Measurements from ENCODE around the gene SLC26A5.
"Not testable (repeated sequence)": the region's sequence is repeated elsewhere in the genome, so short reads cannot be mapped to it uniquely, and the experiment has no call there.

Gene SLC26A5

DNA sequence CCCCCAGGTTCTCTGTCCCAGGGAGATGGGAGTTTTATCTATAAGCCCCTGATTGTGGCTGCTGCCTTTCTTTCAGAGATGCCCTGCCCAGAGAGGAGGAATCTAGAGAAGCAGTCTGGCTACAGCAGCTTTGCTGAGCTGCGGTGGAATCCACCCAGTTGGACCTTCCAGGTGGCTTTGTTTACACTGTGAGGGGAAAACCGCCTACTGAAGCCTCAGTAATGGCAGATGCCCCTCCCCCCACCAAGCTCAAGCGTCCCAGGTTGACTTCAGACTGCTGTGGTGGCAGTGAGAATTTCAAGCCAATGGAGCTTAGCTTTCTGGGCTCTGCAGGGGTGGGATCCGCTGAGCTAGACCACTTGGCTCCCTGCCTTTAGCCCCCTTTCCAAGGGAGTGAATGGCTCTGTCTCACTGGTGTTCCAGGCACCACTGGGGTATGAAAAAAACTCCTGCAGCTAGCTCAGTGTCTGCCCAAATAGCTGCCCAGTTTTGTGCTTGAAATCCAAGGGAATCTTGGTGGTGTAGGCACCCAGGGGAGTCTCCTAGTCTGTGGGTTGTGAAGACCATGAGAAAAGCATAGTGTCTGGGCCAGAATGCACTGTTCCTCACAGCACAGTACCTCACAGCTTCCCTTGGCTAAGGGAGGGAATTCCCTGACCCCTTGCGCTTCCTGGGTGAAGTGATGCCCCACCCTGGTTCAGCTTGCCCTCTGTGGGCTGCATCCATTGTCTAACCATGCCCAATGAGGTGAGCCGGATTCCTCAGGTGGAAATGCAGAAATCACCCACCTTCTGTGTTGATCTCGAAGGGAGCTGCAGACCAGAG is 40.0 kb downstream of the SLC26A5 start:
- DNase-seq (ENCODE audit: low spot score): not testable (repeated sequence)

DNA sequence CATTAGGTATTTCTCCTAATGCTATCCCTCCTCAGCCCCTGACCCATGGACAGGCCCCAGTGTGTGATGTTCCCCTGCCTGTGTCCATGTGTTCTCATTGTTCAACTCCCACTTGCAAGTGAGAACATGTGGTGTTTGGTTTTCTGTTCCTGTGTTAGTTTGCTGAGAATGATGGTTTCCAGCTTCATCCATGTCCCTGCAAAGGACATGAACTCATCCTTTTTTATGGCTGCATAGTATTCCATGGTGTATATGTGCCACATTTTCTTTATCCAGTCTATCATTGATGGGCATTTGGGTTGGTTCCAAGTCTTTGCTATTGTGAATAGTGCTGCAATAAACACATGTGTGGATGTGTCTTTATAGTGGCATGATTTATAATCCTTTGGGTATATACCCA is 46.3 kb downstream of the SLC26A5 start:
- not testable (repeated sequence) for DNase-seq (ENCODE audit: low spot score)

DNA sequence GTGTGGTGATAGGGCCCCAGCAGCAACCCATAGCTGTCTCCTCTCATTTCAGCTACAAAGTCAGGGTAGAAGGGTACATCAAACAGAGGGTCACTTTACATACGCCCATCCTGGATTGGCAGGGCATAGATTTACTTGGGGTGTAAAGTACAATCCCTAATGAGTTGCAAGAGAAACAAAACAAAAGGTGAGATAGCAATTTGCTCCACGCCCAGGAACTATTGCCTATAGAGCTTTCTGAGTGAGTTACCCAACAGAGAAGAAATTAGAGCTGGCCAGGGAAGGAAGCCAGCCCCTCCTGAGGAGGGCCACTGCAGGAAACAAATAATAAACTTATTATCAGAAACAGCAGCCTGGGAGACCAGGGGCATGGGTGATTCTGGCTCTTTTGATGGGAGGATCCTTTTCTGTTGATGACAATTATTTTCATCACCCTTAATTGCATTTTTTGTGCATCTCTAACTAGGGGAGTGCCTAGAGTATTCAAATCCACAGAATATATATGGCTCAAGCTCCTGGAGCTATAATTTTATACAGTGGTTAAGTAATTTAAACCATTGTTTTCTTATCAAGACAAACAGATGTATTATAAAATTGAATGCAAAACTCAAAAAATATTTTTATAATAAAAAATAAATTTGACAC is 47.4 kb downstream of the SLC26A5 start:
- DNase-seq (ENCODE audit: low spot score): no peak

DNA sequence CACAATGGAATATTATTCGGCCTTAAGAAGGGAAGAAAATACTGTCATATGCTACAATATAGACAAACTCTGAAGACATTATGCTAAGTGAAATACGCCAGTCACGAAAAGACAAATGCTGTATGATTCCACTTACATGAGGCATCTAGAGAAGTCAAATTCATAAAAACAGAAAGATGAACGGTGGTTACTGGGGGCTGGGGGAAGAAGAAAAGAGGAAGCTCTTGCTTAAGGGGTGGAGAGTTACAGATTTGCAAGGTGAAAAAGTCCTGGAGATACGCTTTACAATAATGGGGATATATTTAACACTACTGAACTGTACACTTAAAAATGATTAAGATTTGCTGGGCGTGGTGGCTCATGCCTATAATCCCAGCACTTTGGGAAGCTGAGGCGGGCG is 49.5 kb downstream of the SLC26A5 start:
- no peak for DNase-seq (ENCODE audit: low spot score)

DNA sequence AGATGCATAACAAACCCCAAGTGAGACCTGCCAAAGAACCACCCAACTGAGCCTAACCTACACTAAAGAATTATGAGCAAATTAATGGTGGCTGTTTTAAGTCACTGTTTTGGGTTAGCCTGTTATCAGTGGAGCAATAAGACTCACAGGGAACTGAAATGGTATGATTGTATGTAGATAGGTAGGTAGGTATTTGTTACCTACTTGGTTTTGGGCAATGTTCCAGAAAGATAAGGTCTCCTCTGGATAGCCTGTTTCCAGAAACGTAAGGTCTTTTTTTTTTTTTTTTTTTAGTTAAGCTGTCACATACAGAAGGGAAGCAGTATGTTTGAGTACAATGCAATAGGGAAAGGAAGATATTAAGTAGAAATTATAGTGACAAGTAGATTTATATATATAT is 50.9 kb downstream of the SLC26A5 start:
- DNase-seq (ENCODE audit: low spot score): no peak

DNA sequence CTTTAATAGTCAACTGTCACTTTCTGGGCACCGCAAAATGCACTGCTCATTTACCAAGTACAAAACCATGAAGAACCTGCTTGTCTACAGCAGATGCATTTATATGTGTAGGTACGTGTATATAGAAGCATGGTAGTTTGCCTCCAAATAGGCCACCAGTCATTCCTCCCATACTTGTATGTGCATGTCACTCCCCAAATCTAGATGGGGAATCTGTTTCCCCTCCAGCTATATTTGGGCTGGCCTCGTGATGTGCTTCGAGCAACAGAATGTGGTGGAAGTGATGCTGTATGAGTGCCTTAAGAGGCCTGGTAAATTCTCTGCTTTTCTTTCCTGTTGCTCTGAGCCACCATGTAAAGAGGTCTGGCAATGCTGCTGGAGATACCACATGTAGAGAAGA is 51.4 kb downstream of the SLC26A5 start:
- no peak for DNase-seq (ENCODE audit: low spot score)

DNA sequence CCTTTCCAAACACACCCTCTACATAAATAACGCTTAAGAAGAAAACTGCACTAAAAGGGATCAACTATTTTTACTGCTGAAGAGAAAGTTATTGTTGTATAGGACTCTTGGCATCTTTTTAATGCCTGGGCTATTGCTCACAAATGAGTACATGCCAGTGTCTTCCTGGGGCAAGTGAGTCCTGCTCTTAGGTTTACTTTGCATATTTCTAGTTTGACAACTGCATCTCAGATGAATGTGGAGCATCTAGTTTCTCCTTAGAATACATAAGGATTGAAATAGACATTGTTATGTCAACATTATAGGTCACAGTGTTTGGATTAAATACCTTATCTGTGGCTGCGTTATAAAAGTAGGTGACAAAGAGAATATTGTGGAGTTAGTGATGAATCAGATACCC is 54.0 kb downstream of the SLC26A5 start:
- no peak for DNase-seq (ENCODE audit: low spot score)

DNA sequence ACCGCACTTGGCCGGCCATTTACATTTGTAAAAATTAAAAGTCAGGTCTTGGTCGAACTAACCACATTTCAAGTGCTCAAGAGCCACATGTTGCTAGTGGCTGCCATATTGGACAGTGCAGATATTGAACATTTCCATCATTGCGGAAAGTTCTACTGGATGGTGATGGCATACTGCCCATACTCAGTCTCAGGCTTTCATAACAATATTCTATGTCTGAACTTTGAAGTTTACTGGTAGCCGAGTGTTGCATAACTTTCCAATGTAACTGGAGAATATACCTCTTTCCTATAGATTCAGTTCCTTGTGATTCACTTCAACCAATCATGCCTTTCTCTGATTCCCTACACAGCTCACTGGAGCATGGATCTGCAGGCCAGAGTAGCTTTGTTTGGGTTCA is 54.9 kb downstream of the SLC26A5 start:
- no peak for DNase-seq (ENCODE audit: low spot score)

DNA sequence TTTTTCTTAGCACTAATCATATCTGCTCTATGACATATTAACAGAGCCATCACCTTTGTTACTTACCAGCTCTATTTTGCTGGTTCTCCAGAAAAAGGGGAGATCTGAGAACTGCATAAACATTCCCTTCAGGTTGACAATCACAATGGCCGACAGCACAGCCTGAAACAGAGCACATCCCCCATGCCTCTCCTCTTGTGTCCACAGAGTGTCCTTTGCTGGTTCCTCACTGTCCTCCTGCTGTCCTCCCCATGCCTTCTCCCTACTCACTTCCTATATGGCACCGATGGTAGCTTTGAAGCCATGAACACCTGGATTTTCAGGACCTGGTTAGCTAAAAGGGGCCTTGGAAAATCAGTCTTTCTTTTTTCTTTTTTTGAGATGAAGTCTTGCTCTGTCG is 56.7 kb downstream of the SLC26A5 start:
- DNase-seq (ENCODE audit: low spot score): no peak

DNA sequence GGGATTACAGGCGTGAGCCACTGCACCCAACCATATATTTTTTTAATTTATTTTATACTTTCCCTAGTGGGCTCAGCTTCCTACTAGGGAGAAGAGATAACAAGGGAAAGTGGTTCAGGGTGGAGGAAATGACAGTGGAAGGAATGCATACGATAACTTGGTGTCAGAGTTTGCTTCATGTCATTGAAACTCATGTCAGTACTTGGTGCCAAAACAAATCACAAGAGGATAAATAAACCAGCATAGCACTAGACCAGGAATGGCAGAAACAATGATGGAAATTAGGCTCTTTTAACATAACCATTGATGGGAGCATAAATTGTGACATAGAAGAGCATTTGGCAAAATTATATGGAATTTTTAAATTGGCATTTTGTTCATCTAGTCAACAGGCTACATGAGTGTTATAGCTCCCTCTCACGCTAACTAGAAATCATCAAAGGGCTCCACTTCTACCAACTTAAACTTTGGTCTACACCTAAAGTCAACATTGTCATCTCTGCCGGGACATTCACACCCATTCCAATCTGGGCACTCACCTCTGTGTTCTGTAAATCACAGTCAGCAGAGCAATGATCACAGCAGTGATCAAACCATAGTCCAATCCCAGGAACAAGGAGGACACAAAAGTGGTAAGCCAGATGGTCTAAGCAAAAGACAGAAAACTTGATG is 57.4 kb downstream of the SLC26A5 start:
- no peak for DNase-seq (ENCODE audit: low spot score)

DNA sequence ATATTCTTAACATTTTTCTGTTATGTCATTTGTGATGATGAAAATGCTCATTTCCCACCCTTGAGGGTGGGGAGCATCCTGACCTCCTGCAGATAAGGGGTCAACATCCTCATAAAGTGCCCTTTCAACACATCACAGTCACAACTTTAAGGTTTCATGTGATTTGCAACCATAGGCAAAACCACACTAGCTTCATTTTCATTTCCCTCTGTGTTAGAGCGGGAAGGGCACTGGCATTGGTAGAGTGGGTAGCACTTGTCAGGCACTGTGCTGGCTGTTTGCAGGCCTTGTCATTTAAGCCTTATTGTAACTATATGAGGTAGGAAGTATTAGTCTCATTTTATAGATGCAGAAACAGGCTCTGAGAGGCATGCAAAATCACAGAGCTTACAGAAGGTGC is 58.8 kb downstream of the SLC26A5 start:
- DNase-seq (ENCODE audit: low spot score): no peak

DNA sequence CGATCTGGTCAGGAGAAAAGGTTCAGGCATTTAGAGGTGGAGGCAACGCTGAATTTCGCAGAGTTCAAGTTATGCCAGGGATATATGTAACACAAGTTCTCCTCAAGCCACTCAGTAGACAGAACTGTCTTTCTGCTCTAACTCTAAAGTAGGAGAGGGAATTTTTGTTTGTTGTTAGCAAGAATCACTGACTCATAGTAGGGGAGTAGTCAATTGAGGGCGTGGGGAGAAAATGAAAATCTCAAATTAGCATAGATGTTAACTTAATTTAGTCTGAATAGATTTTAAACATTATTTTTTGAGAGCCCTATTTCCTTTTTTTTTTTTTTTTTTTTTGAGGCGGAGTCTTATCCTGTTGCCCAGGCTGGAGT is 64.0 kb downstream of the SLC26A5 start:
- DNase-seq (ENCODE audit: low spot score): no peak

DNA sequence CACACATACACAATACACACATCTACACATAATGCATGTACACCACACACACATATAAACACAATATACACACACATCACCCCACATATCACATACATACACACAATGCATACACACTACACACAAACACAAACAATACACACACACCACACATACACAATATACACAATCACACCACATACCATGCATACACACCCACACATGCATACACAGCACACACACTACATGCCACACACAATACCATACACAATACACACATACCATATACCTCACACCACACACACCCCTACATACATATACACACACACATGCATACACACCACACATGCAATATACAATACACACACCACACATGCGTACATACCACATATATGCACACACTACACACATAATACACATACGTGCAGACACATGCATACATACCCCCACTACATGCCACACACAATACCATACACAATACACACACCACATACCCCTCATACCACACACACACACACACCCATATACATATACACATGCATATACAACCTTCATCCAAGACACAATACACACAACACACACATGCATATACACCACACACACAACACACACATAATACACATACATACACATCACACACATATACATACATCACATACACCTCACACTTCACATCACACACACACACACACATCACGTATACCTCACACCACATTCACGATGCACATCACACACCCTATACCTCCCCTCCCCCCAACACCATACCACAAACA is 64.6 kb downstream of the SLC26A5 start:
- no peak for DNase-seq (ENCODE audit: low spot score)

DNA sequence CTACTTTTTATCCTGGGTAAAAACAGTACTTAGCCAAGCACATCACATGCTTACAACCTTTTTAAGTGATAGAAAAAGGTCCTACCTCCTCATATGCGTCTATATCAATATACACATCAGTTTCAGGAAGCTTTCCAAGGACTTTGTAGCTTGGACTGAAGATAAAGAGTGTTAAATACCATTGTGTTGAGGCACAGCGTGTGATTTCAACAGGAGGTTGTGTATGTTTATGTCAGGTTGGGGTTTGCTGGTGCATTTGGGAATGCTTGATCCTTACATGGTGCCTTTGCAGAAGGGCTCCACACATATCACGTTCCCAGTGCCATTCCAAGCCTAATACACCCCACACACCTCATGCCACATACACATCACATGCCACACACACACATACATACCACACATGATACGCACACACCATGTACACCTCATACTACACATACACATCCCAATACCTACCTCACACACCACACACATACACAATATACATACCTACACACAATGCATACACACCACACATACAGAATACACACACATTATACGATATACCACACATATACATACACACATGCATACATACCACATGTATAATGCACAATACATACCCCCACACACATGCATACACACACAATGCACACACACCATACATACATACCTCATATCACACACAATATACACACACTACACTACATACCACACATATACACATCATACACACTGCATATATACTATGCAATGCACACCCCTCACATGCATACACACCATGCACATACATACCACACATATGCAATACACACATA is 65.4 kb downstream of the SLC26A5 start:
- no peak for DNase-seq (ENCODE audit: low spot score)

DNA sequence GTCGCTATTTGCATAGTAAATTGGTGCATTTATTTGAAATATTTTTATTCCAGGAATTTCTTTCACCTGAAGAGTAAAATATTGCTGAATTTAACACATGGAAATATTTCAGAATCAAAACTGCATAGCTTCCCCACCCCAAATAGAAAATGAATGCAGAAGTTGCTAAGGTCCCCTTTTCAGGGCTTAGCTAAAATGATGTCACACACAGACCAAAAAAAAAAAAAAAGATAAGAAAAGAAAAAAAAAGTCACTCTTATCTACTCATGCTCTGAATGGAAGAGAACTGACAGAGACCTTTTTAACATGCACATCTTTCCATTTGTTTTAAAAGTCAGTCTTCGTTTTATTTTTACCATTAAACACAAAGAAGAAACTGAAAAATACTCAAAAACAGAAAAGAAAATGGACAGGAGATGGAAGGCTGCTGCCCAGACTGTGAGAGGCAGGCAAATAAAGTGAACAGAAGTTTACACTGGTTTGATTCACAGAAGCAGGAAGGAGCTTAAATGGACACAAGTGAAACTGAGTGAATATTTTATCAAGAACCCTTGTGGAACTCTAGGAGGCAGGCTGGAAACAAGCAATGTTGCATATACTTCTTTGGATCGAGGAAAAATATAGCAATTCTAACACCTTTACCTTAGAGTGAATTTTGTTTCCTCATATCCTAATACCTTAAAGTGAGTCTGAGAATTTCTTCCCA is 66.6 kb downstream of the SLC26A5 start:
- no peak for DNase-seq (ENCODE audit: low spot score)

DNA sequence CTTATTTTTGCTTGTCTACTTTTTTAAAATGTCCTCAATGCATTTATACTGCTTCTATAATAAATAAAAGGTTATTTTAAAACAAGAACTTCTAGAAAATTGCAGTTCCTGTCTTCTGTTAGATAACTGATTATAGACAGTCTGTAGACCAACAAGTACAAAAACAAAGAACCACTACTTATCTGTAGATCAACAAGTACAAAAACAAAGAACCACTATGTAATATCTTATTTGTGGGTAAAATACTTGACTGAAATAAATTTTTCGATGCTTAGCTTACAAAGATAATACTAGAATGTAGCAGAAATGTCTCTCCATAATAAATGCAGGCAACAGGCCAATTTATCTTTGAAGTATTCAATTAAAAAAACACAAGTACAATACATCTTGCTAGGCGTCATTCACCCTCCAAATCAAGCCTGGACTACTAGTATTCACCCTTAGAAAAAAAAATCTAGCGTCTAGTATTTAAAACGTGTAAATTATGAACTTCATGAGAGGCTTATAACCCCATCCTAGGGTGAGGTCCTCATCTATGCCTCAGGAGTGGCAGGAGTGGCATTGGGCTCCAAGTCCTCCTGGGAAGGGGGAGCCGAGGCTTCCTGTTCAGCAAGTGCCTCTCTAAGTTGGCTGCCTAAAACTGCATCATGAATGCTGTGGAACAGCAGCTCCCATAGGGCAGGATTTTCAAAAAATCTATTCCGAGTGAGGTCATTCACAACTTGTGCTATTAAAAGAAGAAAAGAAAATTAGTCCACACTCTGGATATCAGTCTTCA is 72.0 kb downstream of the SLC26A5 start:
- DNase-seq (ENCODE audit: low spot score): no peak

DNA sequence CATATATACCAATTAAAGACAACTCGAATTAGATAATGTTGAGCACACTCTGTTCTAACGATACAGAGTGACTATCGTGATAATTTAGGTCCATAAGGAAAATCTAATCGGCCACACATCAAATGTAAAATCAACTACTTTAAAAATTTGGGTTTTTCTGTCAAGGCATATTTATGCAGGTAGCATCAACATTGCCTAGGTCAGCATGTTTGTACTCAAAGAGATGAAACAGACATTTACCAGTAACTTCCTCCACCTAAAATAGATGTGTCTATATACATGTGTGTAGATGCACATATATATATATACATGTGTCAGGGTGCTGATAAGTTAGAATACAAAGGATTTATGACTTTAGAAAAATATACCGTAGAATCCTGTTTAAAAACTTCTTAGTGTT is 76.6 kb downstream of the SLC26A5 start:
- no peak for DNase-seq (ENCODE audit: low spot score)

DNA sequence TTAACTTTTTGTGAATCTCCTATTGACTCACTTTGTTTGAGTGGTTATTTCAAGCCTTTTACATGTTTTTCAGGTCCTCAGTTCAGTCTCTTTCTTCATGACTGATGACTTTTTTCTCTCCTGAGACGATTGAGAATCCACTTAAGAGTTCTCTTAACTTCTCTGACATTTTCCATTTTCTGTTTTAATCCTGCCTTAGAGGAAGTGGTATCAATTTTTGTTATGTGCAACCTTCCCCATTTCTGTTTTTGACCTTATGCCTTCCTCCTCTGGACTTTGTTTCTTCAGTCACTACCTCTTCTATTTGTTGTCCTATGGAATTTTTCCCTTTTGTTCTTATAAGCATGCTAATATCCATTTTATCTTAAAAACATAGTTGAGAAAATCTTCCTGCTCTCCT is 96.2 kb downstream of the SLC26A5 start:
- no peak for DNase-seq (ENCODE audit: low spot score)

DNA sequence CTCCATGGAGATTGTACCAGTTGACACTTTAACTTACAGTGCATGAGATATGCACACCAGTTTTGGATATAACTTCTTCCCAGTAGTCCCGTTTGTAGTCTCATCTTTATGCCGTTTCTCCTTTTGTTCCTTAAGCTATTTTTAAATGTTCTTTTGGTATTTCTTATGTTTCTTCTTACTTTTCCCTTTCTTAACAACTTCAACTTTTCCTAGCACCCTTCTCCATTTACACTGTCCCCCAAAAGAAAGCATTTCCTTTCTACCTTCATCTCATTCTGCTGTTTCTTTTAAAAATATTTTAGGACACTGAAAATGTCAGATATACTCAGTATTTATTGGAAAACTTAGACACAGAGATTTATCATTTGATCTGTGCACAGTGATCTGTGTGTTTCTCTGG is 97.0 kb downstream of the SLC26A5 start:
- no peak for DNase-seq (ENCODE audit: low spot score)

DNA sequence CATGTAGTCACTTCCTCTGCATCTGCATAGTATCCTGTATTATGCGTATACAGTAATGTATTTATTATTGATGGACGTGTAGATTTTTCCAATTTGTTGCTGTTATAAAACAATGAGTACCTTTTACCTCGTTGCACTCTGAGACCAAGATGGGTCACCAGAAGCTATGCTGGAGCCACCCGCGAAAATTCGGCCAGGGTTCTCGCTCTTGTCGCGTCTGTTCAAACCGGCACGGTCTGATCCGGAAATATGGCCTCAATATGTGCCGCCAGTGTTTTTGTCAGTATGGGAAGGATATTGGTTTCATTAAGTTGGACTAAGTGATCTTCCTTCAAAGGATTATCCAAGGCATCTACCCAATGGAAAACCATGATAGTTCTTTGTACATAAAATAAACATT is 97.6 kb downstream of the SLC26A5 start:
- no peak for DNase-seq (ENCODE audit: low spot score)

Measured in CD4-positive, alpha-beta T cell treated with Interleukin-6 at 100 ng/mL for 8 hours (primary cell).